H9 (cell line): ENCODE measurements around the gene FOXD2. TPM values are rescaled to one million over a fixed set of nuclear protein-coding genes. Genes with fewer than 3 reads are reported as not detected.

Experiments used
- DNase-seq: peaks from one replicate; pipeline ENCODE4 v3.0.0-alpha.2; 2017
- H2AFZ ChIP-seq: one replicate; pipeline ENCODE4 v1.6.1; 2013; ENCODE audit warnings: mild to moderate bottlenecking, low read length, control low read depth, moderate library complexity
- H2AK5ac ChIP-seq: 2 replicates; pipeline ENCODE4 v1.6.1; 2013; ENCODE audit warnings: low read length, control low read depth, mixed read lengths; ENCODE audit not compliant: insufficient read length
- H2BK120ac ChIP-seq: one replicate; pipeline ENCODE4 v1.6.1; 2013; ENCODE audit warnings: low read depth, mild to moderate bottlenecking, low read length, control low read depth, inconsistent platforms; ENCODE audit not compliant: poor library complexity, severe bottlenecking
- H2BK12ac ChIP-seq: 2 replicates; pipeline ENCODE4 v1.6.1; 2013; ENCODE audit warnings: low read length, control low read depth, mixed read lengths, low read depth; ENCODE audit not compliant: insufficient read length
- H2BK15ac ChIP-seq: 2 replicates; pipeline ENCODE4 v1.6.1; 2013; ENCODE audit warnings: low read depth, low read length, control low read depth
- H2BK20ac ChIP-seq: one replicate; pipeline ENCODE4 v1.6.1; 2013; ENCODE audit warnings: low read depth, mild to moderate bottlenecking, low read length, control low read depth, inconsistent platforms; ENCODE audit not compliant: poor library complexity, severe bottlenecking
- H2BK5ac ChIP-seq: 2 replicates; pipeline ENCODE4 v1.6.1; 2013; ENCODE audit warnings: low read length, control low read depth, mixed read lengths; ENCODE audit not compliant: insufficient read length
- H3K14ac ChIP-seq: 2 replicates; pipeline ENCODE4 v1.6.1; 2013; ENCODE audit warnings: low read length, control low read depth; ENCODE audit not compliant: insufficient read depth
- H3K18ac ChIP-seq: 2 replicates; pipeline ENCODE4 v1.6.1; 2013; ENCODE audit warnings: low read depth, mild to moderate bottlenecking, mixed read lengths, low read length, control low read depth; ENCODE audit not compliant: insufficient read length
- H3K23ac ChIP-seq: 2 replicates; pipeline ENCODE4 v1.6.1; 2013; ENCODE audit warnings: low read length, control low read depth, mixed read lengths, low read depth; ENCODE audit not compliant: insufficient read length
- H3K23me2 ChIP-seq: 2 replicates; pipeline ENCODE4 v1.6.1; 2013; ENCODE audit warnings: low read depth, mild to moderate bottlenecking, mixed read lengths, low read length, control low read depth; ENCODE audit not compliant: insufficient read length, poor library complexity, severe bottlenecking
- H3K27ac ChIP-seq: 2 replicates; pipeline ENCODE4 v1.5.1; 2013; ENCODE audit warnings: low read length, control low read depth, mixed read lengths, low read depth; ENCODE audit not compliant: insufficient read length
- H3K27me3 ChIP-seq: 2 replicates; pipeline ENCODE4 v1.6.1; 2013; ENCODE audit warnings: low read length, control low read depth, inconsistent platforms; ENCODE audit not compliant: insufficient read depth
- H3K4ac ChIP-seq: 2 replicates; pipeline ENCODE4 v1.6.1; 2013; ENCODE audit warnings: low read depth, mild to moderate bottlenecking, control low read depth, inconsistent platforms, low read length, moderate library complexity
- H3K4me1 ChIP-seq: 2 replicates; pipeline ENCODE4 v1.6.1; 2013; ENCODE audit warnings: low read length, control low read depth, inconsistent platforms; ENCODE audit not compliant: insufficient read depth
- H3K4me2 ChIP-seq: 2 replicates; pipeline ENCODE4 v1.6.1; 2013; ENCODE audit warnings: low read length, control low read depth, mixed read lengths; ENCODE audit not compliant: insufficient read length, insufficient read depth
- H3K56ac ChIP-seq: 2 replicates; pipeline ENCODE4 v1.6.1; 2013; ENCODE audit warnings: low read depth, mild to moderate bottlenecking, mixed read lengths, low read length, control low read depth; ENCODE audit not compliant: insufficient read length
- H3K79me1 ChIP-seq: 2 replicates; pipeline ENCODE4 v1.6.1; 2013; ENCODE audit warnings: low read depth, mild to moderate bottlenecking, moderate library complexity, low read length, control low read depth, inconsistent platforms; ENCODE audit not compliant: insufficient read depth, poor library complexity, severe bottlenecking
- H3K79me2 ChIP-seq: 2 replicates; pipeline ENCODE4 v1.6.1; 2013; ENCODE audit warnings: low read length, control low read depth, inconsistent platforms; ENCODE audit not compliant: insufficient read depth
- H3K9ac ChIP-seq: 2 replicates; pipeline ENCODE4 v1.6.1; 2013; ENCODE audit warnings: low read length, control low read depth, mixed read lengths; ENCODE audit not compliant: insufficient read length; ENCODE audit errors: extremely low read depth
- H3K9me3 ChIP-seq: one replicate; pipeline ENCODE4 v1.6.1; 2013; ENCODE audit warnings: low read depth, low read length, inconsistent platforms; ENCODE audit not compliant: control insufficient read depth
- H3T11ph ChIP-seq: one replicate; pipeline ENCODE4 v1.6.1; 2013; ENCODE audit warnings: mild to moderate bottlenecking, low read length, control low read depth, inconsistent platforms
- H4K20me1 ChIP-seq: one replicate; pipeline ENCODE4 v1.6.1; 2013; ENCODE audit not compliant: control insufficient read depth, insufficient read length, insufficient read depth
- H4K5ac ChIP-seq: 2 replicates; pipeline ENCODE4 v1.6.1; 2013; ENCODE audit warnings: low read depth, mild to moderate bottlenecking, mixed read lengths, low read length, control low read depth; ENCODE audit not compliant: insufficient read length
- H4K8ac ChIP-seq: replicated peaks from 2 replicates; pipeline ENCODE4 v1.6.1; 2013; ENCODE audit warnings: low read length, control low read depth, mixed read lengths, low read depth; ENCODE audit not compliant: insufficient read length
- H4K91ac ChIP-seq: 2 replicates; pipeline ENCODE4 v1.6.1; 2013; ENCODE audit warnings: low read depth, mild to moderate bottlenecking, moderate library complexity, mixed read lengths, low read length, control low read depth; ENCODE audit not compliant: insufficient read length
- H3K27ac Mint-ChIP-seq, 3 experiments: 2 replicates in 2 of 3; 3 replicates in 1 of 3; pipeline ENCODE4 v1.8.0; 2020 to 2021; ENCODE audit warnings: mixed read lengths in 3 of 3, mild to moderate bottlenecking in 1 of 3, moderate library complexity in 1 of 3
- H3K27me3 Mint-ChIP-seq: 2 replicates; pipeline ENCODE4 v1.8.0; 2021; ENCODE audit warnings: low read depth, mild to moderate bottlenecking, moderate library complexity, mixed read lengths
- H3K36me3 Mint-ChIP-seq, 3 experiments: 2 replicates in 2 of 3; 3 replicates in 1 of 3; pipeline ENCODE4 v1.8.0; 2020 to 2021; ENCODE audit warnings: low read depth in 3 of 3, mixed read lengths in 3 of 3; ENCODE audit not compliant: insufficient read depth in 1 of 3
- H3K4me1 Mint-ChIP-seq, 2 experiments: 2 replicates each; pipeline ENCODE4 v1.8.0; 2020; ENCODE audit warnings: mixed read lengths in 2 of 2
- H3K4me3 Mint-ChIP-seq, 2 experiments: 2 replicates in 1 of 2; 3 replicates in 1 of 2; pipeline ENCODE4 v1.8.0; 2020 to 2021; ENCODE audit warnings: mild to moderate bottlenecking in 2 of 2, mixed read lengths in 2 of 2, moderate library complexity in 1 of 2
- H3K9me3 Mint-ChIP-seq, 2 experiments: 2 replicates in 1 of 2; 3 replicates in 1 of 2; pipeline ENCODE4 v1.8.0; 2020; ENCODE audit warnings: mild to moderate bottlenecking in 2 of 2, mixed read lengths in 2 of 2, moderate library complexity in 1 of 2
- WGBS: extraction: QIAGEN DNeasy Blood & Tissue Kit; methylation state at CpG from one replicate; pipeline ENCODE4 v1.1.7; 2013; ENCODE audit warnings: missing lambda C conversion rate, low lambda C conversion rate, mixed read lengths; ENCODE audit not compliant: insufficient read length; ENCODE audit errors: extremely low coverage; 5-methylcytosine and 5-hydroxymethylcytosine counted together
- total RNA-seq: library from RNA; stranded (reverse); gene quantifications from 2 replicates; pipeline ENCODE4 v1.2.1, GENCODE V29; 2021
- TF ChIP-seq, protein P1 (sequence below): fragments of 200-600 bp; sonication (generic); conservative IDR thresholded peaks from 3 replicates; pipeline ENCODE4 v1.8.0; 2021; ENCODE audit warnings: antibody characterized with exemption, mild to moderate bottlenecking

FOXD2 gene
- total RNA-seq, 1 experiment from 2014 or later: not detected

DNA sequence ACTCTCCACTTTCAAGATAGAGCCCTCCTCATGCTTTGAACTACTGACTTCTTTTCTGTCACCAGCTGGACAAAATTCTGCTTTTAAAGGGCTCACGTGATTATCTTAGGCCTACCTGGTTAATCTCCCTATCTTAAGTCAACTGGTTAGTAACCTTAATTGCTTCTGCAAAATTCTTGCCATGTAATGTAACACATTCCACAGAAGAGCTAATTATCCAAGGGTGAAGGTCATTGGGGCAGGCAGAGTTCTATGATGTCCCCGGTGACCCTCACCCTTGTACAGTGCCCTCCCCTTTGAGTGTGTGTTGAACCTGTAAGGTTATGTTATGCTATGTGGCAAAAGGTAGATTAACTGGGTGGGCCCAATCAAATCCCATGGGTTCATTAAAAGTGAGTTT is 47.0 kb upstream of the FOXD2 start:
- Histone ChIP-seq H3K9me3 (no peaks in the 10 kb centered on the region), H3K56ac (no peak overlapping the region), H3K4me1 (no peaks in the 10 kb centered on the region), H4K20me1 (no peaks in the 10 kb centered on the region), H3K14ac (no peak overlapping the region), H4K8ac (no peak overlapping the region), H3K18ac (no peak overlapping the region), H3K27me3 (peaks cover 3% of the 10 kb centered on the region; the same call in 1 of the 2 replicates), H2BK15ac (no peak overlapping the region), H2BK5ac (no peak overlapping the region), H3K23me2 (no peaks in the 10 kb centered on the region), H3K79me1 (no peaks in the 10 kb centered on the region), H4K91ac (no peak overlapping the region), H3K79me2 (no peaks in the 10 kb centered on the region), H3K4me2 (no peak overlapping the region), H3K23ac (no peak overlapping the region), H3K27ac (no peak overlapping the region), H4K5ac (no peak overlapping the region), H3K4ac (no peak overlapping the region), H2BK12ac (no peak overlapping the region), H2AFZ (no peak overlapping the region), H2AK5ac (no peak overlapping the region), H3T11ph (no peak overlapping the region), H3K9ac (no peak overlapping the region), H2BK120ac (no peak overlapping the region), H2BK20ac (no peak overlapping the region)
- Mint-ChIP-seq H3K27me3 (peaks cover 62% of the 10 kb centered on the region), H3K27ac (no peak overlapping the region), H3K4me1 (peaks cover 0 to 2% of the 10 kb centered on the region in 2 experiments; a peak in 2 of 4 replicates), H3K9me3 (no peaks in the 10 kb centered on the region), H3K36me3 (no peaks in the 10 kb centered on the region), H3K4me3 (no peak overlapping the region)
- WGBS: no CpG with 5 or more reads among the region's 2 CpGs
- no peak for DNase-seq
- TF ChIP-seq, protein P1, sequence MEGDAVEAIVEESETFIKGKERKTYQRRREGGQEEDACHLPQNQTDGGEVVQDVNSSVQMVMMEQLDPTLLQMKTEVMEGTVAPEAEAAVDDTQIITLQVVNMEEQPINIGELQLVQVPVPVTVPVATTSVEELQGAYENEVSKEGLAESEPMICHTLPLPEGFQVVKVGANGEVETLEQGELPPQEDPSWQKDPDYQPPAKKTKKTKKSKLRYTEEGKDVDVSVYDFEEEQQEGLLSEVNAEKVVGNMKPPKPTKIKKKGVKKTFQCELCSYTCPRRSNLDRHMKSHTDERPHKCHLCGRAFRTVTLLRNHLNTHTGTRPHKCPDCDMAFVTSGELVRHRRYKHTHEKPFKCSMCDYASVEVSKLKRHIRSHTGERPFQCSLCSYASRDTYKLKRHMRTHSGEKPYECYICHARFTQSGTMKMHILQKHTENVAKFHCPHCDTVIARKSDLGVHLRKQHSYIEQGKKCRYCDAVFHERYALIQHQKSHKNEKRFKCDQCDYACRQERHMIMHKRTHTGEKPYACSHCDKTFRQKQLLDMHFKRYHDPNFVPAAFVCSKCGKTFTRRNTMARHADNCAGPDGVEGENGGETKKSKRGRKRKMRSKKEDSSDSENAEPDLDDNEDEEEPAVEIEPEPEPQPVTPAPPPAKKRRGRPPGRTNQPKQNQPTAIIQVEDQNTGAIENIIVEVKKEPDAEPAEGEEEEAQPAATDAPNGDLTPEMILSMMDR: no peak
